GM19397 (cell line): Measurements from ENCODE around the gene STYXL1.
"Not testable (repeated sequence)": the region's sequence is repeated elsewhere in the genome, so short reads cannot be mapped to it uniquely, and the experiment has no call there.

Source experiments
- ATAC-seq: cut with Tn5 transposase; IDR thresholded peaks from one replicate; pipeline ENCODE4 v1.9.1; 2021; ENCODE audit warnings: mild to moderate bottlenecking, moderate library complexity; ENCODE audit not compliant: unreplicated experiment

The STYXL1 gene

DNA sequence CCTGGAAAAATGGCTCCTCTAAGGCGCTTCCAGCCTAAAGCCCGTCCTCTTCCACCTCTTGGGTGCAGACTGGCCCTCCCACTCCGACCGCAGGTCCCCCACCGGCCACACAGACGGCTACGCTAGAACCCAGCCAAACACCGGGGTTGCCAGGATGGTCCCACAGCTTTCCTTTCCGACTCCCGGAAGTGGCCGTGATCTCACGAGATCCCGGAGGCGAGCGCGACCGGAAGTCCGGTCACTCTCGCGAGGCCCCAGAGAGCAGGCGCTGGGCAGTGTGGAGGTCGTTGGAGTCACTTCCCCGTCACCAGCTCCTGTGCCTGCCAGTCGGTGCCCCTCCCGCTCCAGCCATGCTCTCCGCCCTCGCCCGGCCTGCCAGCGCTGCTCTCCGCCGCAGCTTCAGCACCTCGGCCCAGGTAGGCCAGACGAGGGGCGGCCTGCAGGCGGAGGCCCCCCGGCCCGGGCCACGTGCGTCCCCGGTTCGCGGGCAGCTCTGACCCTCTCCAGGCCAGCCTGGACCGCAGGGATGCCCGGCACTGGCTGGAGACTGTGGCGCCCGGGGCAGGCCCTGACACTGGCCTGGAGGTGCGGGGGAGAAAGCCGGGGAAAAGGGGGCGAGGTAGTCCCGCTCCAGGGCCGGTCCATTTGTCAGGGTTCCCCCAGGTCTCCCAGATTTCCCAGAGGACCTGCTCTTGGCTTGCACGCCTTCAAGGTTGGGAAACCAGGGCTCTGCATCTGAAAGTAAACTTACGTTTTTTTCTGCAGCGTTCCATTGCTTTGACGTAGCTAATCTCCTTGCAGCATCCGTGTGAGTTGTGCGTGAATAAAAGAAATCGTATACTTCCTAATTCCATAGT, at the start of gene STYXL1, which contains the start of gene MDH2:
TSS of gene STYXL1 (minus strand) at position 190 of the 857 bp plus-strand sequence. CDS start 17,477 bp downstream, outside the sequence.
TSS of gene MDH2 (plus strand) at position 296 of the 857 bp plus-strand sequence. CDS start at position 351, 55 bp downstream.
- peak; percentile 94 for ATAC-seq

DNA sequence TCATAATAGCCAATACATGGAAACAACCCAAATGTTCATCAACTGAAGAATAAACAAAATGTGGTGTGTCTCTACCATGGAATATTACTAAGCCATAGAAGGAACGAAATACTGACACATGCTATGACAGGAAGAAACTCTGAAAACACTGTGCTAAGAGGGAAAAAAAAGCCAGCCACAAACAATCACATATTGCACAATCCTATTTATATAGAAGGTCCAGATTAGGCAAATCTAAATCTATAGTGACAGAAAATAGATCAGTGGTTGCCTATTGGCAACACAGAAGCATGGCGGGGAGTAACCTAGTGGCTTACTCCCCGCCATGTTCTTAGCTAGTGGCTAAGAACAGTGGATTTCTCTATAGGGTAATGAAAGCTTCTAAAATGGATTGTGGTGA, 48.1 kb upstream of the STYXL1 start:
- ATAC-seq: no peak

DNA sequence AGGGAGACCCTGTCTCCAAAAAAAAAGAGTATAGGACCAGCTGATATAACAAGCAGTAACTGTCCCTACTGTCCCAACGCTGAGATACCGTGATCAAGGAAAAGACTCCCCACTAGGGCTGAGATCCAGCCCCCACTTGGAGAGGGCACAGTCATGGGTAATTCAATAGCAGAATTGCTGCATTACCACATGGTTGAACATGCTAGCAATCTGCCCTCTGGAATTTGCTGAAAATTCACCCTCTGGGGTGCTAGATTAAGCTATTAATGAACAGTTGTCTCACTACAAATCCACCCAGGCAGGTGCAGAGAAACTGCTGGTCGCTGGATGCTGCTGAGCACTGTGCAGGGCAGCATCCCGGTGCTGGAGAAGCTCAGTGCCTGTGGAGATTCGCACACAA, 46.5 kb upstream of the STYXL1 start:
- not testable (repeated sequence) for ATAC-seq

DNA sequence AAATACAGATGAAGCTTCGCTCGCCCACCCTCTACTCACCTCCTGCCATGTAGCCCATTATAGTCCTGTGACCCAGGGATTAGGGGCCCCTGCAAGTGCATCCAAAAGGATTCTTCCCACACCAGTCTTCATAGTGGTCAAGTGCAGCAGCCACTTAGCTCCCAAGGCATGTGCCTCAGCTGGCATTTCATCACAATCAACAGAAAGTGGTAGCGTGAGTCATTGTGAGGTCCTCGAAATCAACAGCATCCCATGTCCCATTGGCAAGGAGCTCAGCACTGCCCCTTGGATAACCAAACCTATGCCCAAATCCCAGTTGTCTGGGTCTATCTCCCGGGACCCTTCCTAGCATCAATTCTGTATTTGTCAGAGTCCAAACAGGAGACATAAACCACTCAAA, 45.7 kb upstream of the STYXL1 start:
- not testable (repeated sequence) for ATAC-seq

- ATAC-seq: no peak
These were observed 43.7 kb upstream of the STYXL1 start for GRCh38 chr7:76091506-76091905.

- ATAC-seq: no peak
These were observed 42.2 kb upstream of the STYXL1 start for GRCh38 chr7:76089865-76090475.

DNA sequence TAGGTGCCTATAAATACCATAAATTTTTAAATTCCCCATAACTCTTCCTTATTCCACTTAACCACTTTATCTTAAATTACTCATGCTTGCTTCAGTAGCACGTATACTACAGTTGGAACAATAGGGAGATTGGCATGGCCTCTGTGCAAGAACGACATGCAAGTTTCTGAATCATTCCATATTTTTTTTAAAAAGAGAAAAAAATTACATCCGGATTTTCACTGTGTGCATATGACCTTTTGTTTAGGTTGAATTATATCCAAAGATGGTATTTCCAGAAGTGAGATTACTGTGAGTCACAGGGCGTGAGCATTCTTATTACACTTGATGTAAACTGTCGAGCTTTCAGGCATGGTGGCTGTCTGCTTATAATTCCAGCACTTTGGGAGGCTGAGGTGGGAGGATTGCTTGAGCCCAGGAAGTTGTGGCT, 39.6 kb upstream of the STYXL1 start:
- not testable (repeated sequence) for ATAC-seq

DNA sequence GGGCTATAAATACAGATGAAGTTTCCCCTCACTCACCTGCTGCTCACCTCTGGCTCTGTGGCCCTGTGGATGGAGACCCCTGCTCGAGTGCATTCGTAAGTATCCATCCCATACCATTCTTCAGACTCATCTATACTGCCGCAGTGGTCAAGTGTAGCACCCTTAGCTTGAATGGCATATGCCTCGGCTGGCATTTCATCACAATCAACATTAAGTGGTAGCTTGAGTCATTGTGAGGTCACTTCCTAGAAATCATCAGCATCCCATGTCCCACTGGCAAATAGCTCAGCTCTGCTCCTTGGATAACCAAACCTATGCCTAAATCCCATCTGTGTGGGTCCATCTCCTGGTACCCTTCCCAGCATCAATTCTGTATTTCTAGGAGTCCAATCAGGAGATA, 38.3 kb upstream of the STYXL1 start:
- no peak for ATAC-seq

DNA sequence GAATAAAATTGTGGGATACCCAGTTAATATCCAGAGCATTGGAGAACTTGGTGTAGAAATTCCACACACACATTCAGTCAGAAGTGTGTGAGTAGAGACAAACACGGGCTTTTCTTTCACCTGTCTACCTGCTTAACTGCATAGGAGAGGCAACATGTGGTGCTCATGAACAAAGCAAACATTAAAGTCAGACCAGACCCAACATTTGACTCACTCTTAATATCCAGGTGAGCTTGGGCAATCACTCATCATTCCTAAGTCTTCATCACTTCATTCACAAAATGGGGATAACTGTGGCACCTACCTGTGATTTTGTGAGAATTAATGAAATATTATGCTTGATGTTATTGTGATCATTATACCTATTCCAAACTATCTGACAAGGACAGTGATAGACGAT, 36.3 kb upstream of the STYXL1 start:
- ATAC-seq: not testable (repeated sequence)

DNA sequence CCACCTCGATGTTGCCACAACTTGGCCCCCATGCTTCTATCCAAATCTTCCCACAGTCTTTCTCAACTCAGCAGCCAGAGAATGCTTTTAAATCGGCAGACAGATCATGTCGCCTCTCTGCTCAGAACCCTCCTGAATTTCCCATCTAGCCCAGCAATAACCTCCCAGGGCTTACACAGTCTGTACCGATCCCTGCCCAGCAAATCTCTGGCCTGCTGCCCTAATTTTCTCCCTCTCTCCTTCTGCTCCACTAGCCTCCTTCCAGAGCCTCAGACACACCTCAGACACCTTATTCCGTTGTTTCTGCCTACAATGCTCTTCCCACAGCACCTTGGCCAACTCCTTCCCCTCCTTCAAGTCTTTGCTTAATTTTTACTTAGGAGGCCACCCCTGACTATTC, 32.4 kb upstream of the STYXL1 start:
- no peak for ATAC-seq

- ATAC-seq: no peak
These were observed 29.6 kb upstream of the STYXL1 start for GRCh38 chr7:76077435-76077834.

DNA sequence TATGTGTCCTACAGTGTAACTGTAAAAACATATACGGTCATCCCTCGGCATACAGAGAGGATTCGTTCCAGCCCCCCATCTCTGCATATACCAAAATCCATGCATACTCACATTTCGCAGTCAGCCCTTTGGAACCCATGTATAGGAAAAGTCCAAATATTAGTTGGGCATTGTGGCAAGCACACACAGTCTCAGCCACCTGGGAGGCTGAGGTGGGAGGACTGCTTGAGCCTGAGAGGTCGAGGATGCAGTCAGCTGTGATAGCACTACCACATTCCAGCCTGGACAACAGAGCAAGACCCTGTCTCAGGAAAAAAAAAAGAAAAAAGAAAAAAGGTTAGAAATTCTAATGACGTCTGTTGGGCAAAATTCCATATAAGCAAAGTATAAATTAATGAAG, 29.2 kb upstream of the STYXL1 start:
- ATAC-seq: no peak

- no peak for ATAC-seq
These were observed 27.2 kb upstream of the STYXL1 start for GRCh38 chr7:76074972-76075370.

DNA sequence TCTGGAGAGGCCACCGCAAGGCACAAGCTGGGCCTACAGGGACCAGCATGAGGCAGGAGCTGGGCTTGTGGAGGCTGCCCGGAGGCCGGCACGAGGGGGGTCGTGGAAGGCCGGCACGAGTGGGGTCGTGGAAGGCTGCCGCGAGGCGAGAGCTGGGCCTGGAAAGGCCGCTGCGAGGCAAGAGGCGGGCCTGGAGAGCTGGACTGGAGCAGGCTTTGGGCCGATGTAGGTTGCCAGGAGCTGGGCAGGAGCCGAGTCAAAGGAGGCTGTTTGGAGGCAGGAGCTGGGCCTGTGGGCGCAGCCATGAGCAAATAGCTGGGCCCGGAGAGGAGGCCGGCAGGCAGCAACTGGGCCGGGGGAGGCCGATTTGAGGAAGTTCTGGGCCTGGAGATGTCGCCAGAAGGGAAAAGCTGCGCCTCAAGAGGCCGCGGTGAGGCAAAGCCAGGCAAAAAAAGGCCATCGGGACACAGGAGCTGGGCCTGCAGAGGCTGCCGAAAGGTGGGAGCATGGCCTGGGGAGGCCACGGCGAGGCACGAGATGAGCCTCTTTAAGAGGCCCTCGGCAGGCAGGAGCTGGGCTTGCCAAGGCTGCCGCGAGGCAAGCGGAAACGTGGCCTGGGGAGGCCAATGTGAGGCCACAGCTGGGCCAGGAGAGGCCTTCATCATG, 26.6 kb upstream of the STYXL1 start:
- no peak for ATAC-seq

GRCh38 chr7:76073335-76073990, 25.7 kb upstream of the STYXL1 start:
- ATAC-seq: no peak

DNA sequence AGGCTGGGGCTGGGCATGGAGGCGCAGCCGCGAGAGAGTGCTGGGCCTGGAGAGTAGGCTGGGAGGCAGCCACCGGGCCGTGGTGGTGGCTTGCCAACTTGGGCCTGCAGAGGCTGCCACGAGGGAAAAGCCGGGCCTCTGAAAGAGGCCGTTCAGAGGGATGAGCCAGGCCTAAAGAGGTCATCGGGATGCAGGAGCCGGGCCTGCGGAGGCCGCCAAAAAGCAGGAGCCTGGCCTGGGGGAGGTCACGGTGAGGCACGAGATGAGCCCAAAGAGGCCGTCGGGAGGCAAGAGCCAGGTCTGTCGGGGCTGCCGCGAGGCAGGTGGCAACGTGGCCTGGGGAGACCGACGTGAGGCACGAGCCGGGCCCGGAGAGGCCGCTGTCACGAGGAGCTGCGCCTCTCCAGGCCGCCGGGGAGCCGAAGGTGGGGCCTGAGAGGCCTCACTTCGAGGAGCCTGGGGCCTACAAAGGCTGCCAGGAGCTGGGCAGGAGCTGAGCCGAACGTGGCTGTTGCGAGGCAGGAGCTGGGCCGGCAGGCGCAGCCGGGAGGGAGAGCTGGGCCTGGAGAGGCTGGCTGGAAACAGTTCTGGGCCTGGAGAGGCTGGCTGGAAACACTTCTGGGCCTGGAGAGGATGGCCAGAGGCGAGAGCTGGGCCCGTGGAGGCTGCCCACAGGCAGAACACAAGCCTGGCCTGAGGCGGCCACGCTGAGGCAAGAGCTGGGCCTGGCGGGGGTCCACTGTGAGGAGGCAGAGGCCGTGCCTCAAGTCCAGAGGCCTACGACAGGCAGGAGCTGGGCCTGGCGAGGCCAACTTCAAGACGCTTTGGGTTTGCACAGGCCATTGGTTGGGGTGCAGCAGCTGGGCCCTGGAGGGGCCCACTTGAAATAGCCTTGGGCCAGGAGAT, 24.7 kb upstream of the STYXL1 start:
- no peak for ATAC-seq

GRCh38 chr7:76071316-76072242, 23.8 kb upstream of the STYXL1 start:
- no peak for ATAC-seq

DNA sequence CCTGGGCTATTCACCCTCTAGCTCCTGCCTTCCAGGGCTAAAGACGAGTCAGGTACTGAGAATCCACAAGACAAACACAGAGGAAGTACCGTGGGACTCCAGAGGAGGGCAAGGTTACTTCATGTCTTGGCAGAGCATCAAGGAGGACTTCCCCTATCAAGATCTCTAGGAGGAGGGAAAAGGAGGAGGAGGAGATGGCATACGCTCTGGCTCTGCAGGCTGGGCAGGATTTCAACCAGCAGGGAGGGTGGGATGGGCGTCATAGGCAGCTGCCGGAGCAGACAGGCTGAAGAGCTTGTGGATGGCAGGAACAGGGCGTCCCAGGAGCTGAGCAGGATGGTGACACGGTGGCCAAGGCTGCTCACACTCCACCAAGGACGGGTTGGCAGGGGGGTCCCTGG, 21.4 kb upstream of the STYXL1 start:
- no peak for ATAC-seq
